IMR-90 (cell line): ENCODE data around the gene RBMXL3. TPM values are rescaled to one million over a fixed set of nuclear protein-coding genes. Genes with fewer than 3 reads are reported as not detected.

Experiments used
- ATAC-seq: fragments of 200-7000 bp; cut with Tn5 transposase; 2 replicates; pipeline ENCODE4 v1.9.1; 2020; ENCODE audit warnings: low read depth, mild to moderate bottlenecking, moderate library complexity
- BruUV-seq: library from RNA; stranded (reverse); fragments of 400-500 nt; replicated peaks from 2 replicates; lab custom pipeline; 2021; lab: Mats Ljungman, UMichigan
- CTCF ChIA-PET: fragments of 300-600 bp; formaldehyde crosslinking; extraction: SDS; loops from one replicate; lab custom pipeline; 2021; ENCODE audit warnings: antibody characterized with exemption; lab: Yijun Ruan, JAX
- POLR2A ChIA-PET: fragments of 300-600 bp; sonication (Branson Sonifier 250); formaldehyde crosslinking; loops from one replicate; lab custom pipeline; 2022; ENCODE audit warnings: antibody characterized with exemption; ENCODE audit not compliant: unreplicated experiment; lab: Charles Lee
- DNase-seq: peaks from one replicate; pipeline ENCODE4 v3.0.0; 2013
- H2AFZ ChIP-seq: replicated peaks from 2 replicates; pipeline ENCODE3; 2013; ENCODE audit warnings: low read length, mild to moderate bottlenecking; ENCODE audit not compliant: poor library complexity
- H2AK5ac ChIP-seq: 2 replicates; pipeline ENCODE4 v1.6.1; 2013; ENCODE audit warnings: low read depth, low read length, inconsistent platforms
- H2AK9ac ChIP-seq: replicated peaks from 2 replicates; pipeline ENCODE3; 2013; ENCODE audit warnings: mild to moderate bottlenecking, low read depth, low read length, moderate library complexity; ENCODE audit not compliant: poor library complexity
- H2BK120ac ChIP-seq: 2 replicates; pipeline ENCODE4 v1.6.1; 2013; ENCODE audit warnings: low read depth, low read length, inconsistent platforms
- H2BK15ac ChIP-seq: 3 replicates; pipeline ENCODE4 v1.6.1; 2013; ENCODE audit warnings: low read depth, low read length, inconsistent platforms
- H2BK20ac ChIP-seq: 2 replicates; pipeline ENCODE4 v1.6.1; 2013; ENCODE audit warnings: low read depth, mild to moderate bottlenecking, inconsistent platforms, low read length, moderate library complexity
- H2BK5ac ChIP-seq: 2 replicates; pipeline ENCODE4 v1.6.1; 2013; ENCODE audit warnings: mild to moderate bottlenecking, low read depth, low read length, inconsistent platforms; ENCODE audit not compliant: poor library complexity, severe bottlenecking
- H3K14ac ChIP-seq: replicated peaks from 2 replicates; pipeline ENCODE4 v1.6.1; 2013; ENCODE audit warnings: low read depth, low read length, inconsistent platforms
- H3K18ac ChIP-seq: 2 replicates; pipeline ENCODE4 v1.6.1; 2013; ENCODE audit warnings: low read depth, low read length, control low read depth
- H3K23ac ChIP-seq: 2 replicates; pipeline ENCODE4 v1.6.1; 2013; ENCODE audit warnings: low read depth, low read length, inconsistent platforms
- H3K27ac ChIP-seq: 2 replicates; pipeline ENCODE4 v1.5.1; 2013; ENCODE audit warnings: mild to moderate bottlenecking, control low read depth, low read length; ENCODE audit not compliant: insufficient read depth
- H3K27me3 ChIP-seq: 2 replicates; pipeline ENCODE4 v1.6.1; 2013; ENCODE audit warnings: low read length; ENCODE audit not compliant: control insufficient read depth, insufficient read depth
- H3K36me3 ChIP-seq: 2 replicates; pipeline ENCODE4 v1.6.1; 2013; ENCODE audit warnings: low read length, mixed read lengths; ENCODE audit not compliant: control insufficient read depth, insufficient read depth
- H3K4ac ChIP-seq: 2 replicates; pipeline ENCODE4 v1.6.1; 2013; ENCODE audit warnings: low read depth, low read length, inconsistent platforms
- H3K4me1 ChIP-seq: 2 replicates; pipeline ENCODE4 v1.6.1; 2013; ENCODE audit warnings: low read length, mixed read lengths; ENCODE audit not compliant: control insufficient read depth, insufficient read depth
- H3K4me2 ChIP-seq: 2 replicates; pipeline ENCODE4 v1.6.1; 2013; ENCODE audit warnings: low read depth, mild to moderate bottlenecking, control low read depth, low read length, moderate library complexity
- H3K4me3 ChIP-seq: 2 replicates; pipeline ENCODE4 v1.5.1; 2013; ENCODE audit warnings: low read depth, mild to moderate bottlenecking, control low read depth, low read length, moderate library complexity; ENCODE audit not compliant: insufficient read depth
- H3K56ac ChIP-seq: 2 replicates; pipeline ENCODE4 v1.6.1; 2013; ENCODE audit warnings: low read length, inconsistent platforms; ENCODE audit not compliant: insufficient read depth; ENCODE audit errors: extremely low read depth
- H3K79me1 ChIP-seq, 2 experiments: 2 replicates each; pipeline ENCODE4 v1.6.1; 2013; ENCODE audit warnings: low read length in 2 of 2, inconsistent platforms in 1 of 2, low read depth in 1 of 2
- H3K9ac ChIP-seq: 2 replicates; pipeline ENCODE4 v1.6.1; 2013; ENCODE audit warnings: low read depth, low read length, control low read depth
- H3K9me1 ChIP-seq: 2 replicates; pipeline ENCODE4 v1.6.1; 2013; ENCODE audit warnings: low read length, inconsistent platforms; ENCODE audit not compliant: insufficient read depth
- H3K9me3 ChIP-seq: 2 replicates; pipeline ENCODE4 v1.6.1; 2013; ENCODE audit warnings: low read length; ENCODE audit not compliant: control insufficient read depth, insufficient read depth
- H4K20me1 ChIP-seq: 2 replicates; pipeline ENCODE4 v1.6.1; 2013; ENCODE audit warnings: low read length, inconsistent platforms; ENCODE audit not compliant: insufficient read depth
- H4K5ac ChIP-seq: 2 replicates; pipeline ENCODE4 v1.6.1; 2013; ENCODE audit warnings: mild to moderate bottlenecking, low read depth, low read length, control low read depth
- H4K8ac ChIP-seq, 2 experiments: 2 replicates each; pipeline ENCODE4 v1.6.1; 2013; ENCODE audit warnings: low read depth in 2 of 2, low read length in 2 of 2, control low read depth in 1 of 2, inconsistent platforms in 1 of 2
- H4K91ac ChIP-seq: 2 replicates; pipeline ENCODE4 v1.6.1; 2013; ENCODE audit warnings: low read depth, low read length, inconsistent platforms; ENCODE audit not compliant: insufficient read depth
- BHLHE40 ChIP-seq: fragments of 150-350 bp; IDR thresholded peaks from 2 replicates; pipeline ENCODE4 v1.6.1; 2016; ENCODE audit warnings: mild to moderate bottlenecking, low read depth, low read length
- CEBPB ChIP-seq: IDR thresholded peaks from 2 replicates; pipeline ENCODE4 v1.6.1; 2012; ENCODE audit warnings: low read depth, low read length, improper control_type of control experiment
- CHD1 ChIP-seq: IDR thresholded peaks from 2 replicates; pipeline ENCODE4 v1.6.1; 2012; ENCODE audit warnings: low read depth, low read length, improper control_type of control experiment
- CTCF ChIP-seq: conservative IDR thresholded peaks from 2 replicates; pipeline ENCODE4 v1.5.1; 2012; ENCODE audit warnings: mild to moderate bottlenecking, low read depth, low read length, improper control_type of control experiment
- ELK1 ChIP-seq: fragments of 150-350 bp; IDR thresholded peaks from 2 replicates; pipeline ENCODE4 v1.6.1; 2016; ENCODE audit warnings: low read depth, mild to moderate bottlenecking, low read length, moderate library complexity, borderline replicate concordance
- FOS ChIP-seq: fragments of 150-350 bp; IDR thresholded peaks from 2 replicates; pipeline ENCODE4 v1.6.1; 2016; ENCODE audit warnings: low read depth, low read length
- MAFK ChIP-seq: IDR thresholded peaks from 2 replicates; pipeline ENCODE4 v1.6.1; 2012; ENCODE audit warnings: low read depth, low read length, improper control_type of control experiment
- MAZ ChIP-seq: IDR thresholded peaks from 2 replicates; pipeline ENCODE4 v1.6.1; 2012; ENCODE audit warnings: low read depth, mild to moderate bottlenecking, low read length, improper control_type of control experiment, moderate library complexity, borderline replicate concordance
- MXI1 ChIP-seq: IDR thresholded peaks from 2 replicates; pipeline ENCODE4 v1.6.1; 2012; ENCODE audit warnings: low read depth, mild to moderate bottlenecking, low read length, moderate library complexity, borderline replicate concordance
- NFE2L2 ChIP-seq: fragments of 150-350 bp; IDR thresholded peaks from 2 replicates; pipeline ENCODE4 v1.6.1; 2016; ENCODE audit warnings: low read depth, mild to moderate bottlenecking, low read length
- POLR2A ChIP-seq: IDR thresholded peaks from 2 replicates; pipeline ENCODE4 v1.6.1; 2012; ENCODE audit warnings: mild to moderate bottlenecking, low read depth, low read length
- RAD21 ChIP-seq: IDR thresholded peaks from 2 replicates; pipeline ENCODE4 v1.6.1; 2012; ENCODE audit warnings: low read length, improper control_type of control experiment
- RFX5 ChIP-seq: IDR thresholded peaks from 2 replicates; pipeline ENCODE4 v1.8.0; 2012; ENCODE audit warnings: low read depth, mild to moderate bottlenecking, low read length, moderate library complexity
- SMC3 ChIP-seq: fragments of 150-350 bp; IDR thresholded peaks from 2 replicates; pipeline ENCODE4 v1.6.1; 2016; ENCODE audit warnings: low read depth, mild to moderate bottlenecking, antibody characterized with exemption, low read length, moderate library complexity
- USF2 ChIP-seq: fragments of 150-350 bp; IDR thresholded peaks from 2 replicates; pipeline ENCODE4 v1.6.1; 2017; ENCODE audit warnings: mild to moderate bottlenecking, antibody characterized with exemption, low read length, low read depth
- WGBS, 2 experiments: methylation state at CpG; one replicate each; pipeline versions ENCODE4 v1.1.5 to v1.1.7; 2013; ENCODE audit warnings: missing lambda C conversion rate in 2 of 2; ENCODE audit not compliant: insufficient read length in 1 of 2; ENCODE audit errors: extremely low coverage in 2 of 2; 5-methylcytosine and 5-hydroxymethylcytosine counted together
- dilution Hi-C: fragments of 300-500 bp; cut with HindIII; formaldehyde crosslinking; loops from one replicate; pipeline ENCODE4 v1.14.3; 2018; ENCODE audit warnings: low sequenced_read_pairs; ENCODE audit not compliant: unreplicated experiment
- in situ Hi-C: fragments of 300-500 bp; cut with MboI; formaldehyde crosslinking; loops from 3 replicates; pipeline ENCODE4 v1.14.3; 2019; ENCODE audit warnings: low sequenced_read_pairs, inconsistent platforms, mixed read lengths
- intact Hi-C: fragments of 100-400 bp; cut with micrococcal nuclease; formaldehyde crosslinking; loops from 2 replicates; pipeline ENCODE4 v1.10.0; 2022
- polyA plus RNA-seq, 3 experiments: library from polyadenylated mRNA; depleted of rRNA; stranded (reverse); fragments of >200 nt; gene quantifications; 2 replicates each; pipeline ENCODE4 v1.2.3, GENCODE V29; 2012; ENCODE audit warnings: low replicate concordance in 1 of 3
- total RNA-seq: library from RNA; depleted of rRNA; stranded (reverse); fragments of >200 nt; gene quantifications from 2 replicates; pipeline ENCODE4 v1.2.3, GENCODE V29; 2012

RBMXL3 gene
- total and polyA plus RNA-seq, 2 of the 4 experiments (the other 2 are of a cell fraction), result not detected

- Histone ChIP-seq H3K56ac (no peak overlapping the region), H2BK5ac (no peak overlapping the region), H4K20me1 (peaks cover 8% of the 10 kb centered on the region; the same call in 1 of the 2 replicates), H2BK120ac (no peak overlapping the region), H2AFZ (no peak overlapping the region), H3K4me3 (no peak overlapping the region), H3K4ac (no peak overlapping the region), H2BK20ac (no peak overlapping the region), H3K4me2 (no peak overlapping the region), H2AK5ac (no peak overlapping the region), H3K9me1 (no peaks in the 10 kb centered on the region), H3K36me3 (no peaks in the 10 kb centered on the region), H3K9ac (no peak overlapping the region), H2AK9ac (no peak overlapping the region), H3K9me3 (no peaks in the 10 kb centered on the region), H3K27me3 (no peaks in the 10 kb centered on the region; the same call in 1 of the 2 replicates), H2BK15ac (no peak overlapping the region), H4K5ac (no peak overlapping the region), H4K8ac (no peak overlapping the region), H3K4me1 (no peaks in the 10 kb centered on the region), H4K91ac (no peak overlapping the region), H3K18ac (no peak overlapping the region), H3K79me1 (peaks cover 4 to 12% of the 10 kb centered on the region in 2 experiments; a peak in 3 of 4 replicates), H3K14ac (0 out of 2 replicates have a peak overlapping the region, but pooled peaks have one; percentile 26), H3K23ac (peak overlapping the region; percentile 61; the same call in 1 of the 2 replicates), H3K27ac (no peak overlapping the region)
- ATAC-seq (no peak), DNase-seq (no peak)
- no TSS peak for BruUV-seq
- ChIA-PET POLR2A (no interaction called here), CTCF (interaction anchor here (1.0 kb wide), 1 partner anchor 100 kb away, joined by 3 read pairs; no protein-coding TSS in a partner anchor)
- in situ Hi-C loops (no loop called here), dilution Hi-C loops (no loop called here), intact Hi-C loops (loop anchor here (5.0 to 10.0 kb wide), 2 partner anchors 333 to 445 kb away; partner anchors contain the start of gene PLS3)
- no CpG with 5 or more reads among the region's 4 CpGs for WGBS, 2 experiments
- TF ChIP-seq RAD21 (no peak), USF2 (no peak), CTCF (no peak), MAZ (no peak), FOS (no peak), NFE2L2 (no peak), RFX5 (no peak), SMC3 (no peak), MAFK (no peak), MXI1 (no peak), POLR2A (no peak), BHLHE40 (no peak), CEBPB (no peak), ELK1 (no peak), CHD1 (no peak)
These were observed 40.3 kb downstream of the RBMXL3 start for GRCh38 chrX:115229337-115230003.
